ENCODE data around the gene SEMA6B. TPM values are rescaled to one million over a fixed set of nuclear protein-coding genes. Genes with fewer than 3 reads are reported as not detected.
A peak's percentile ranks its signal among the peaks of the same experiment; 100 is the strongest.
"Not testable (repeated sequence)": the region's sequence is repeated elsewhere in the genome, so short reads cannot be mapped to it uniquely, and the experiment has no call there.

SEMA6B gene
- total RNA-seq, 6 donors from 2014 or later, result 3.4 to 33.1 (median 7.6) TPM

GRCh38 chr19:4543842-4544647 is 15.4 kb downstream of the SEMA6B start:
- H3K4me3 ChIP-seq, result peak overlapping the region in 2 of 4 donors; percentile 18 to 34
- peak overlapping the region; percentile 80 to 89 (median 86) for H3K27ac ChIP-seq
- H3K36me3 ChIP-seq, result peaks cover 0 to 8% (median 0%) of the 10 kb centered on the region in 4 donors
- H3K4me1 ChIP-seq, result peaks cover 4 to 11% (median 9%) of the 10 kb centered on the region in 4 donors
- 85 to 91% methylated on average over 67 to 78 of the region's 87 CpGs for WGBS, 2 donors
- no peaks in the 10 kb centered on the region for H3K27me3 ChIP-seq
- no peak for TF ChIP-seq POLR2A (IDR thresholded peaks at IDR 0.05)
- no peak for TF ChIP-seq CTCF (IDR thresholded peaks at IDR 0.05)
- TF ChIP-seq EP300 (IDR thresholded peaks at IDR 0.05), result no peak
- no peak for TF ChIP-seq POLR2AphosphoS5 (IDR thresholded peaks at IDR 0.05)
- no peak for ATAC-seq (ENCODE audit: low FRiP score in 2 of 2)
- H3K9me3 ChIP-seq, result peaks cover 0 to 5% (median 2%) of the 10 kb centered on the region in 4 donors
- DNase-seq, result peak in 1 of 2 donors; percentile 84

GRCh38 chr19:4542896-4543841 is 16.3 kb downstream of the SEMA6B start:
- H3K36me3 ChIP-seq, result peaks cover 0 to 3% (median 0%) of the 10 kb centered on the region in 4 donors
- H3K4me3 ChIP-seq, result peak overlapping the region in 3 of 4 donors; percentile 13 to 34 (median 18)
- no peaks in the 10 kb centered on the region for H3K27me3 ChIP-seq
- no peak for ATAC-seq (ENCODE audit: low FRiP score in 2 of 2)
- peak overlapping the region; percentile 80 to 89 (median 86) for H3K27ac ChIP-seq
- peaks cover 4 to 15% (median 9%) of the 10 kb centered on the region in 4 donors for H3K4me1 ChIP-seq
- TF ChIP-seq POLR2A (IDR thresholded peaks at IDR 0.05) (no peak), EP300 (IDR thresholded peaks at IDR 0.05) (peak in 1 of 4 donors; percentile 54)
- DNase-seq, result peak in 1 of 2 donors; percentile 81
- peaks cover 0 to 5% (median 2%) of the 10 kb centered on the region in 4 donors for H3K9me3 ChIP-seq
- WGBS, 2 donors, result 70 to 81% methylated on average over 37 to 53 of the region's 77 CpGs

GRCh38 chr19:4541806-4542145 is 17.7 kb downstream of the SEMA6B start:
- not testable (repeated sequence) for H3K36me3 ChIP-seq; H3K9me3 ChIP-seq; DNase-seq; ATAC-seq (ENCODE audit: low FRiP score in 2 of 2); H3K4me3 ChIP-seq; H3K27me3 ChIP-seq
- Histone ChIP-seq H3K4me1 (peaks cover 4 to 18% (median 14%) of the 10 kb centered on the region in 4 donors), H3K27ac (peak overlapping the region; percentile 80 to 89 (median 86))
- WGBS, 2 donors, result 77 to 82% methylated on average over 12 of the region's 12 CpGs

GRCh38 chr19:4541114-4541805 is 18.2 kb downstream of the SEMA6B start:
- Histone ChIP-seq H3K27ac (peak overlapping the region; percentile 80 to 89 (median 86)), H3K4me1 (peaks cover 4 to 23% (median 16%) of the 10 kb centered on the region in 4 donors), H3K36me3 (no peaks in the 10 kb centered on the region), H3K4me3 (no peak overlapping the region), H3K27me3 (no peaks in the 10 kb centered on the region), H3K9me3 (peaks cover 0 to 5% (median 2%) of the 10 kb centered on the region in 4 donors)
- peak in 1 of 2 donors; percentile 47 for ATAC-seq (ENCODE audit: low FRiP score in 2 of 2)
- DNase-seq, result peak in 1 of 2 donors; percentile 57
- WGBS, 2 donors, result 66 to 73% methylated on average over 12 of the region's 12 CpGs
- no peak for TF ChIP-seq EP300 (IDR thresholded peaks at IDR 0.05)
- no peak for TF ChIP-seq CTCF (IDR thresholded peaks at IDR 0.05)
- TF ChIP-seq POLR2A (IDR thresholded peaks at IDR 0.05), result no peak
- TF ChIP-seq POLR2AphosphoS5 (IDR thresholded peaks at IDR 0.05), result no peak

GRCh38 chr19:4539693-4540581 is 19.5 kb downstream of the SEMA6B start, which contains the start of gene LRG1:
Gene LRG1, minus strand, starts transcription at chr19:4540036. Its CDS starts 23 bp downstream, at chr19:4540013.
- peaks cover 0 to 5% (median 2%) of the 10 kb centered on the region in 4 donors for H3K9me3 ChIP-seq
- peaks cover 10 to 37% (median 23%) of the 10 kb centered on the region in 4 donors for H3K4me1 ChIP-seq
- peak within 1 kb of the TSS; percentile 80 to 89 (median 86) for H3K27ac ChIP-seq
- ATAC-seq (ENCODE audit: low FRiP score in 2 of 2) (peak; percentile 74 to 90), DNase-seq (peak in 1 of 2 donors; percentile 91)
- H3K36me3 ChIP-seq, result no peaks in the 10 kb centered on the region
- WGBS, 2 donors, result 18 to 28% methylated on average over 6 to 14 of the region's 14 CpGs
- no peaks in the 10 kb centered on the region for H3K27me3 ChIP-seq
- peak within 1 kb of the TSS in 3 of 4 donors; percentile 13 to 47 (median 39) for H3K4me3 ChIP-seq
- TF ChIP-seq CTCF (IDR thresholded peaks at IDR 0.05), result no peak
- peak in 3 of 4 donors; percentile 44 to 93 (median 47) for TF ChIP-seq POLR2A (IDR thresholded peaks at IDR 0.05)
- peak; percentile 91 to 92 for TF ChIP-seq POLR2AphosphoS5 (IDR thresholded peaks at IDR 0.05)
- peak in 3 of 4 donors; percentile 60 to 84 (median 75) for TF ChIP-seq EP300 (IDR thresholded peaks at IDR 0.05)
